Stimulated activated CD4-positive, alpha-beta T cell treated with anti-CD3 and anti-CD28 coated beads, Interleukin-2, amount 100 ng/mL, for 24 hours (primary cell): ENCODE results near the gene LRCH2.
"Not testable (repeated sequence)": the region's sequence is repeated elsewhere in the genome, so short reads cannot be mapped to it uniquely, and the experiment has no call there.

Source experiments
- DNase-seq, 2 donors: peaks; one replicate each; pipeline ENCODE4 v3.0.0-alpha.2; 2020

LRCH2 gene, protein sequence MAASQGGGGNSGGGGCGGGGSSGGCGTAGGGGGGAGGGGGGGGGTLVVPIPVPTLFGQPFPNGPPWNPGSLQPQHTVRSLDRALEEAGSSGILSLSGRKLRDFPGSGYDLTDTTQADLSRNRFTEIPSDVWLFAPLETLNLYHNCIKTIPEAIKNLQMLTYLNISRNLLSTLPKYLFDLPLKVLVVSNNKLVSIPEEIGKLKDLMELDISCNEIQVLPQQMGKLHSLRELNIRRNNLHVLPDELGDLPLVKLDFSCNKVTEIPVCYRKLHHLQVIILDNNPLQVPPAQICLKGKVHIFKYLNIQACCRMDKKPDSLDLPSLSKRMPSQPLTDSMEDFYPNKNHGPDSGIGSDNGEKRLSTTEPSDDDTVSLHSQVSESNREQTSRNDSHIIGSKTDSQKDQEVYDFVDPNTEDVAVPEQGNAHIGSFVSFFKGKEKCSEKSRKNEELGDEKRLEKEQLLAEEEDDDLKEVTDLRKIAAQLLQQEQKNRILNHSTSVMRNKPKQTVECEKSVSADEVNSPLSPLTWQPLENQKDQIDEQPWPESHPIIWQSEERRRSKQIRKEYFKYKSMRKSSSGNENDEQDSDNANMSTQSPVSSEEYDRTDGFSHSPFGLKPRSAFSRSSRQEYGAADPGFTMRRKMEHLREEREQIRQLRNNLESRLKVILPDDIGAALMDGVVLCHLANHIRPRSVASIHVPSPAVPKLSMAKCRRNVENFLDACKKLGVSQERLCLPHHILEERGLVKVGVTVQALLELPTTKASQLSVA

DNA sequence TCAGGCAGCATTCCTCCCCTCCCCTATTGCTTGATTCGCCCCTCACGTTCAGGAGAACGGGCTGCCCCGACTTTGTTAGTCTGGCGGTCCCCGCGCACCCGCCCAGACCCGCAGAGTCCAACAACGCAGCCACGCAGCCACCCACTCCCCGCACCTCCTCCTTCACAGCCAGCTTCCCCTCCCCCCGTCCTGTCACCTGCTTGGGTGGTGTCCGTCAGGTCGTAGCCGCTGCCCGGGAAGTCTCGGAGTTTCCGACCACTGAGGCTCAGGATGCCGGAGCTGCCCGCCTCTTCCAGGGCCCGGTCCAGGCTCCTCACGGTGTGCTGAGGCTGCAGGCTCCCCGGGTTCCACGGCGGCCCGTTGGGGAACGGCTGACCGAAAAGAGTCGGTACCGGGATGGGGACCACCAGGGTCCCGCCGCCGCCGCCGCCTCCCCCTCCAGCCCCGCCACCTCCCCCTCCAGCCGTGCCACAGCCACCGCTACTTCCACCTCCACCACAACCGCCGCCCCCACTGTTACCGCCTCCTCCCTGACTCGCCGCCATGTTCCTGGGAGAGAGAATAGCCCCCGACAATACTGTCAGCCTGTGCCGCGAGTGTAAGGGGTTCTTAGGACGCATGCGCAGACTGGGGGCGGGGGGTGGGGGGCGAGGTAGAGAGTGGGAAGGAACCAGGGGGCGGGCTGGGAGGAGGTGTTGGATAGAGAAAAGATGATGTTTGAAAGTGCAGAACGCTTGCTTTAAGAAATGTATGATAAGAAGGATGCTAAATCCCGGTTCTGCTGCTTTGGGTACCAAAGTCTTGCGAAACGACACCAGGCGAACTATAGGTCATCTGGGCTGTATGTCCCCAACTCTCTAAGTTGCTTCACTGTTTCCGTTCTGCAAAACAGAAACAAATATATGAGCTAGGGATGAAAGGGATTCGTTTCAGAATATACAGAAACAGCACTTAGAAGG, at the start of gene LRCH2:
Gene LRCH2, minus strand, starts transcription at position 600 of the 959 bp plus-strand sequence. Its CDS starts 55 bp downstream, at position 545.
- no peak for DNase-seq

DNA sequence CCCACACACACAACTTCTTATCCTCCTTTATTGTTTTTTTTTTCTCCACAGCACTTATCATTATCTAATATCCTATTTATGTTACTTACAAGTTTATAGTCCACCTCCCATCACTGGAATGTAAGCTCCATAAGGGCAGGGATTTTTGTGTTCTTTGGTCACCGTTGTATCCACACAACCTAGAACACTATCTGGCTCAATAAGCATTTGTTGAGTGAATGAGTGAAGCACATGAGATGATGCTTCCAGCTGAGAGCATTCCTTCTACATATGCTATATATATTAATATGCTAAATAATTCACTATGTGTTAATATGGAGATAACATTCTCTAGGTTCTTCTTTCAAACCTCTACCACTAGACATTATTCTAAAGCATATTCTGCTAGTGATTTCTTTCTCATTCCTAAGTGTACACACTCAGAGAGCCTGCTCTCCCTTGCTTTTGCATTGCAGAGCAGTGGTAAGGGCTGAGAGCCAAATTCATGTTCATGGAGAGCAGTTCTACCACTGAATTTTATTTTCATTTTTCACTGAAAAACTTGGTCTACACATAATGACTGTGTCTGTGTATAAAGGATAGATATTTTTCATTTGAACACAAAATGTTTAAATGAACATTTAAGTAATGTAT, 35.3 kb upstream of the LRCH2 start:
- DNase-seq: no peak

DNA sequence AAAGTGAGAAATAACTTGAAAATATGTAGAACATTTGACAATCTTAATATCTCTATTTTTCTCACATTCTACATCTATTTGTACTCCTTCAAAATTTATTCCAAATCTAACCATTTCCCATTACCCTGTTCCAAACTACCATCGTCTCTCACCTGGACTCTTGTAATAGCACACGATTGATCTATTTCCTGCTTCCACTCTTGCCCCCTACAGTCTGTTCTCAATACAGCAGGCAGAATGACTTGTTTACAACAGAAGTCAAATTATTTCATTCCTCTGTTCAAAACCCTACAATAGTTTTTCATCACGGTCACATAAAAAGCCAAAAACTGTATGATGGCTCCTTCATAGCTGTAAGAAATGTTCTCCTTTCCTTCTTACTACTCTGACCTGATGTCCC, 34.5 kb upstream of the LRCH2 start:
- no peak for DNase-seq

DNA sequence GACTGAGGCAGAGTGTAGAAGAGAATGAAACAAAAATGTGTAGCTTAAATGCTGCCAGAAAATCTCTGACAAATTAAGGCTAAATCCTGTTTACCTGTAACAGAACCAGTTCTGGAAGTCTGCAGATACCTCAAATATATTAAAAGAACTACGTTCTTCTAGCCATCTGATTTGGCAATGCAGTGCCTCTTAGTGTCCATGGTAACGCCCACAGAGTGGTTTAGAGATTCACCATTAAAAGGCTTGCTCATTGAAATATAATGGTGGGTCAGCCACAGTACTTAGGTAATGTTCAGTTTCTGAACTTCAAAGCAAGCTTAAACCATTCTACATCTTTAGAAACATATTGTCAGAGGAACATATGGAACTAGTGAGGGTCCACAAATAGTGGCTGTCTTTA, 32.4 kb upstream of the LRCH2 start:
- no peak for DNase-seq

DNA sequence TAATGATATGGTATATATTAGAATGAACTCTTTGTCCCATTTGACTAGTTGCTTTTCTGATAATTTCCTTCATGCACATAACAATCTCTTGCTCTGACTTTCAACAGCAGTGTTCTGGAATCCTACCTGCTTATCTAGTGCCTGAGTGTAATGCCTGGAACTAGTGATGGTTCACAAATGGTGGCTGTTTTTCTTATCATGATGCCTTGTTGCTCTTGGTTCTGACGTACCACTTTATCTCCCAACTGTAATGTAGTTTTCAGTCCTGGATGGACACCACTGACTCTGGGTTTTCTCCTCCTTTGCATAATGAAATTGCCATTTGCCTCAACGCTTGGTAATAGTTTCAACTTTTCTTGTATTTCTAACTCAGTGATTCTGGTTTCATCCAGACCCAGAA, 30.1 kb upstream of the LRCH2 start:
- no peak for DNase-seq

DNA sequence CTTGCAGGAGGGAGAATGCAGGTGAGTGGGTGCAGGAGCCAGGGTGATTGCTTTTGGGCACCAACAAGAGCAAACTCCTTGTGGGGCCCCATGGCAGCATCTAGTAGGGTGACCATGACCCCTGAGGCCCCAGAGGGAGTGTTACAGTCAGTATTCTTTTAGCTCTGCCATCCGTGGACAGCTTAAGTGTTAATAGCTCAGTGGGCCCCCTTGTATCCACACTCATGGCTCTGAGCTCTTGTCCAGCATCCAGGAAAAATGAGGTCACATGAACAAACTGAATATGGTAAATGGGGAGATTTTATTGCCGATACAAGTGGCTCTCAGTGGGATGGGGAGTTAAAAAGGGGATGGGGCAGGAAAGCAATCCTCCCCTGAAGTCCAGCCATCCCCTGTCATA, 27.3 kb upstream of the LRCH2 start:
- no peak for DNase-seq

DNA sequence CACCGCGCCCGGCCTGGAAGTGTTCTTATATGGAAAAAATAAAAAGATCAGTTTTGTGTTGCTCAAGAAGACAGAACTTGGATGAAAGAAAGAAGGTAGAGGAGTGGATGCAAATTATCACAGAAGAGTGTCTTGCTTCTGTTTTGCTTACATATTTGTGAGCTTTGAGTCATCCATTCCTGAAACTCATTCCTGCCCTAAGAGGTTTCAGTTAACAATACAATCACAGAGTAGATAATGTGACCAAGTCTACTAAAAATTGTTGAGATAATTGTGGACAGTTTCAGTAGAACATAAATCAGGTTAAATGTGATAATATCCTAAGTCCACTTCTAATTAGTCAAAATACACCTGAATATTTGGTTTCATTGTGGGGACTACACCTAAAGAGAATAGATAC, 26.4 kb upstream of the LRCH2 start:
- DNase-seq: no peak

DNA sequence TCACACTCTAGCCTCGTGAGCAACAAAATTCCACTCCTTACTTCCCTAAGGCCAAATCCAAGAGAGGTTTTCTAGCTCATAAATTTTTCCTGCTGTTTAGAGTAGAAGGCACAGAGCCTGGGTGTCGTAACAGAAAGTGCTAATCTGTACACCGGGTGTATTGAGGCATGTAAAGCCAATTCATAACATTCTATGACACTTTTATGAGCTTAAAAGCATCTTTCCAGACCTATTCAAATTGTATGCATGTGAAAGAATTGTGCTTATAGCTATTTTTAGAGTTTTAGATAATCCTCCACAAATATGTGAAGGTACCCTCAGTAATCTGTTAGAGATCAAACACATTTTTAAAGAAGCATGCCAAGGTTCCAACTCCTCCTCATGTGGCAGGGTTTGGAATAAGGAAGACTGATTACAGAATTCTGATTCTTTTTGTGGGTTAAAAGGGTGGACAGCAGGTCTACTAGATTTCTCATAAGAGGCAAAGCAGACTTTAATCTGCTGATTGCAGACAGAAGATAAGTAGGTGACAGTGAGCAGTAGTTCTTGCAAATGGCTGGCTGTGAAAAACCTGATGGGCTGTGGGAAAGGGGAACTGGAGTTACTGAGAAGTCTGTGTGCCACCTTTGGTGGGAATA, 25.5 kb upstream of the LRCH2 start:
- no peak for DNase-seq

DNA sequence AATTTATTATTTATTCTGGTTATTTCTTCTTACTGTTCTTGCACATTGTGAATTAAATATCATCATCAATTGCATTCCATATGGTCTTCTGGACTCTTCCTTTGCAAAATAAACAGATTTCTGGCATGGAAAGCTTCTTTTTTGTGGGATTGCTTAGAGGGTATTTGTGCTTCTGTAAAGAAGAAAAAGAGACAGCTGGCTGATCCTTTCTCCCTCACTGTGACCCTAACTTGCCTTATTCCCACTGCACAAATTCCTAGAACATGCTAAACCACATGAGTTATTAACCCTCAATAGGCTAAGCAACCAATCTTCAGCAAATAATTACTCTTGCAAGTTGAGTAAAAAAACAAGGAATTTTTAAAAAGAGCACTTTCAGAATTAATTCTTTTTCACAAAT, 23.8 kb upstream of the LRCH2 start:
- DNase-seq: no peak

DNA sequence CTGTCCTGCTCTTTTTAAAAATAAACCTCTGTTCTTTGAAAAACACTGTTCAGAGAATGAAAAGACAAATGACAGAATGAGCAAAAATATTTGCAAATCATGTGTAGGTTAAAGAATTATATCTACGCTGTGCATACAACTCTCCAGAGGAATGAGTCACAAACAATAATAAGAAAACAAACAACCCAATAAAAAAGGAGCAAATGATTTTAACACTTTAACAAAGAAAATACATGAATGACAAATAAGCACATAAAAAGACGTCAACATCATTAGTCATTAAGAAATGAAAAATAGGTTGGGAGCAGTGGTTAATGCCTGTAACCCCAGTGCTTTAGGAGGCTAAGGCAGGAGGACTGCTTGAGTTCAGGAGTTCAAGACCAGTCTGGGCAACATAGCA, 21.1 kb upstream of the LRCH2 start:
- DNase-seq: no peak

DNA sequence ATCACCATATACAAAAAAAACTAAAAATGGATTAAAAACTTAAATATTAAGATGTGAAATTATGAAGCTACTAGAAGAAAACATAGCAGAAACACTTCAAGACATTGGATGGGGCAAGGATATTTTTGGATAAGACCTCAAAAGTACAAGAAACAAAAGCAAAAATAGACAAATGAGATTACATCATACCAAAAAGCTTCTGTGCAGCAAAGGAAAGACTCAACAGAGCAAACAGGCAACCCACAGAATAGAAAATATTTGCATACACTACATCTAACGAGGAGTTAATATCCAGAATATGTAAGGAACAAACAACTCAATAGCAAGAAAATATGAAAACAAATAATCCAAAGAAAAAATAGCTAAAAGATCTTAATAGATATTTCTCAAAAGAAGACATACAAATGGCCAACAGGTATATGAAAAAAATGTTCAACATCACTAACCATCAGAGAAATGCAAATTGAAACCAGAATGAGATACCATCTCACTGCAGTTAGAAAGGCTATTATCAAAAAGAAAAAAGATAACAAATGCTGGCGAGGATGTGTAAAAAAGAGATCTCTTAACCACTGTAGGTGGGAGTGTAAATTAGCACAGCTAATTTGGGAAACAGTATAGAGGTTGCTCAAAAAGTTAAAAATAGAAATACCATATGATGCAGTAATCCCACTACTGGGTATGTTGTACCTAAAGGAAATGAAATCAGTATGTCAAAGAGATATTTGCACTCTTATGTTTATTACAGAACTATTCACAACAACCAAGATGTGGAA, 17.8 kb upstream of the LRCH2 start:
- DNase-seq: no peak

DNA sequence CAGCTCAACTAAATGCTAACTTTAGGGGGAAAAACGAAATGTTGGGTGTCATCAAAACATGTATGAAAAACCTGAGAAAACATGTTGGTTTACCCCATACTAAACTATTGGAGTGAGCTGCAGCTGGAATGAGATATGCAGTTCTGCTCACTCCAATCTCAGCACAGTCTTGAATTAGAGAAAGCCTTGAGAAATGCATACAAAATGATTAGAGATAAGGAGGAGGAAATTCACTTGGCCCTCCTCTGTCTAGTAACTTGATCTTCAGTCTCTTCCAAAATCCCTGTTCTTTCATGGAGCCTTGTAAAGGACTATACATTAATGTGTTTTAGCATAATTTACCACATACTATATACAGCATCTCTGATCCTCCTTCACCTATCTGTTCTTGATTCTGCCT, 3.2 kb upstream of the LRCH2 start:
- DNase-seq: no peak

DNA sequence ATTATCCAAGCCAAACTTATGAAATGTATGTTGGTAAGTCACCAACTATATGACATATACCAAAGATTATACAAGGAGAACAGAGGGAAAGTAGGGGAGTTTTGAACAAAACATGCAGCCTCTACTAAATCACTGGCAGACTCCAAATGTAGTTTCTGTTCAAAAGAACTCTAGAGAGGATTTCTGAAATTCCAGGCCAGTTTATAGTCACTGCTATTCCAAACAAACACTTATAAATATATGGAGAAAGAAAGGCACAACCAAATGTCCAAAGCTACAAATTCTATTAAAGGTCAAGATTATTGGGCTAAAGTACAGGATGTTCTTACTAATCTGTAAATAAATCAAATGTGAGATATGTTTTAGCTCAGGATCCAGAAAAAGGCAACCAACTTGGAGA, 2.7 kb upstream of the LRCH2 start:
- DNase-seq: no peak

DNA sequence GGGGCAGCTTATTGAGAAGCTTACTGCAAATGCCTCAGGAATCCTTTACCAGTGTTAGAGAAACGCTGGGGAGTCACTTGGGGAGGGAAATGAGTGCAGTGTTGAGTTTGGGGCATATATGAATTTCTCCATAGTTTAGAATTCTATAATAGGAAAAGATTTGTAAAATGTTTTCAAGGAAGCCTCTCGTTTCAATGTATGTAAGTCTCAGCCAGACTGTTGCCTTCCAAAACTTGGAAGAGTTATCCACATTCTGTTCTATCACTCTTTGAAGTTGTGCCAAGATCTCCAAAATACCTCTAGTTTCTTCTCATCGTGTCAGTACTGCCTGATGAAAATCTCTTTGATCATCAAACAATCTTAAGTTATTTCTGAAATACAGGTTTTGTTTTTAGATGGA, 565 bp upstream of the LRCH2 start:
- DNase-seq: no peak

DNA sequence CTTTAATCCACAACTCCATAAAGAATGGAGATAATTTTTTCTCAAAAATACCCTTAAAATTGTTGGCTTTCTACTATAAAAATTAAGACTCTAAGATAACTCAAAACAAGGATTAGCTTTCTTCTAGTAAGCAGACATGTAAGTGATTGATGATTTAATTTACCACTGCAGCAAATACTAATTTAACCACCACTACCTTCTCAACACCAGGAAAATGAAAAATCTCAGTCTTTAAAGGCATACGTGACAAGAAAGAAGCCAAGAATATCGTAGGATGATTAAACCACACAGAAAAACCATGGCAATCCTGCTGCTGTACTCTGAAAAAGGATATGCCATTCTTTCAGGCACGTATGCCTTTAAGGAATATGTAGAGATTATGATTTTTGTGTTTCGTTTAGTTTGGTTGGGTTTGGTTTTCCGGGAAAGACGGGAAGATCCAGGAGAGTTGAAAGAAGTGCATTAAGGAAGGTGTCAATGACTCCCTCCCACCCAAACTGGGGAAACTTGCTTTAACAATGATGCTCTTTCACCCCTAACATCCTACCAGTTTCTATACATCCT, 881 bp downstream of the LRCH2 start:
- DNase-seq: no peak

DNA sequence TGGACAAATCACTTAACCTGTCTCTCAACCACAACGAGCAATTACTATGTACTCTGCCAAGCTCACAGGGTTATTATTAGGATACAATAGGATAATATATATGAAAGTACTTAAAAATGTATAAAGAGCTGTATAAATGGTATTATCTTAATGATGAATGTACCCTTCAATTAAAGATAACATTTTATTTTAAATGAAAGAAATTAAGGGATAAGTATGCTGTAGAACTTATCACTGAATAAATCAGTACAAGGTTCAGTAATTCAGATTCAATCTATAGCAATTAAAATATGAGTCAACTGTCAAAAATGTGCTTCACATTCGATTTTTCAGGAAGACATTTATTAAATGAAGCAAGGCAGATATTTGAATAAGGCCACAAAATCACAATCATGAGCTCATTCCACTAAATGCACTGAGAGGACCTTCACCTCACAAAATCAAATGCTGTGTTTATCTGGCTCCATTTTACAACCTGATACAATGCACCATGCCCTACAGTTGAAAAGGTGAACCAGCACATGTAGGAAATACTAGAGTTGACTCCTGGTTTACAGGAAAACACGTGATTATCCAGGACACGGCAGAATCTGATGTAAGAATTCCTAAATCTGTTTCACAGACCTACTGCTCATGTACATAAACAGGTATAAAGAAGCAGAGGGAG, 4.4 kb downstream of the LRCH2 start:
- no peak for DNase-seq

DNA sequence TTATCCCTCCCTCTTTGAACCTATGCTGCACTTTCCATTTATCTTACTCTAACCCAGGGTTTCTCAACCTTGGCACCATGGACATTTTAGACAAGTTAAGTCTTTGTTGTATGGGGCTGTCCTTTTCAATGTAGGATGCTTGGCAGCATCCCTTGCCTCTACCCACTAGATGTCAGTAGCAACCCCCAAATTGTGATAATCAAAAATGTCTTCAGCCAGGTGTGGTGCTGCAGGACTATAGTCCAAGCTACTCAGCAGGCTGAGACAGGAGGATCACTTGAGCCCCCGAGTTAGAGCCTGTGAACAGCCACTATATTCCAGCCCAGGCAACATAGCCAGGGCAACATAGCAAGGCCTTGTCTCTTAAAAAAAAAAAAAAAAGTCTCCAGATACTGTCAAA, 7.0 kb downstream of the LRCH2 start:
- DNase-seq: no peak

DNA sequence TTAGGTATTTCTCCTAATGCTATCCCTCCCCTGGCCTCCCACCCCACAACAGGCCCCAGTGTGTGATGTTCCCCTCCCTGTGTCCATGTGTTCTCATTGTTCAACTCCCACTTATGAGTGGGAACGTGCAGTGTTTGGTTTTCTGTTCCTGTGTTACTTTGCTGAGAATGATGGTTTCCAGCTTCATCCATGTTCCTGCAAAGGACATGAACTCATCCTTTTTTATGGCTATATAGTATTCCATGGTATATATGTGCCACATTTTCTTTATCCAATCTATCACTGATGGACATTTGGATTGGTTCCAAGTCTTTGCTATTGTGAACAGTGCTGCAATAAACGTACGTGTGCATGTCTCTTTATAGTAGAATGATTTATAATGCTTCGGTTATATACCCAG, 16.6 kb downstream of the LRCH2 start:
- not testable (repeated sequence) for DNase-seq

DNA sequence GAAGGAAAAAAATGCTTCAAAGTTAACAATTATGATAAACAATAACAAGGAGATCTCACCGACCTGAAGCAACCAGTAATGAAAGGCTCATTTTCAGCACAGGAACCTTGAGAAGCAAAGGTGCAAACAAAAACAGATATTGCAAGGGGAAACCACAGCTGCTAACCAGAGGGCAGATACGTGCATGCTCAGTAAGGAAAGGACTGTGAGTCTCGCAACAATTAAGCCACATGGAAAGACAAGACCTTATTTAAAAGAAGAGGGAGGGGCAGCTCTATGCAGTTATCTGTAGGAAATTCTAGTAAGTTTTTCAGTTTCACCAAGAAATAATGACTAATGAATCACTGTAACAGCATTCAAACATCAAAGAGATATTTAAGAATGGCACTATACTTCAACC, 19.3 kb downstream of the LRCH2 start:
- DNase-seq: no peak

DNA sequence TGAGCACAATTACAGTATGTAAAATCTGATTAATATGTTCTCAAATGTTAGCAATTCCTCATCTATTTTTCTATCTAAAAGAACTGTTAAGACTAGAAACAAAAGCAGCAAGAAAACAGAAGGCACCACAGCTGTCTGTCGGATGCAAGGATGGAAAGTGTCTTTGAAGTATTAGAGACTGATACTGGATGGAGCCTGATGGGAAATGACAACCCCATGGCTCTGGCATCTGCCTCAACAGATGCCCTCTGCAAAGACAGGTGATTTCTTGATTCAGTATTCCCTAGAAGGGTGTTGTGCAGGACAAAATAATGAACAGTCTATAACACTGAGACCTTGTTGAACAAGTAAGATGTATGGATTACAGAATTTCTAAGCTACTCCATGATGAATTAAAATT, 19.7 kb downstream of the LRCH2 start:
- no peak for DNase-seq

DNA sequence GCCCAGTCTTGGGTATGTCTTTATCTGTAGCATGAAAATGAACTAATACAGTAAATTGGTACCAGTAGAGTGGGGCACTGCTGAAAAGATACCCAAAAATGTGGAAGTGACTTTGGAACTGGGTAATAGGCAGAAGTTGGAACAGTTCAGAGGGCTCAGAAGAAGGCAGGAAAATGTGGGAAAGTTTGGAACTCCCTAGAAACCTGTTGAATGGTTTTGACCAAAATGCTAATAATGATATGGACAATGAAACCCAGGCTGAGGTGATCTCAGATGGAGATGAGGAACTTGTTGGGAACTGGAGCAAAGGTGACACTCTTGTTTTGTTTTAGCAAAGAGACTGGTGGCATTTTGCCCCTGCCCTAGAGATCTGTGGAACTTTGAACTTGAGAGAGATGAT, 24.3 kb downstream of the LRCH2 start:
- DNase-seq: not testable (repeated sequence)
